GM12891 (cell line): Measurements from ENCODE around the gene KDM4C.

ENCODE experiments used
- POLR2A ChIP-seq: IDR thresholded peaks from 2 replicates; pipeline ENCODE4 v1.6.1; 2011; ENCODE audit warnings: low read depth, low read length, control low read depth
- POLR2AphosphoS5 ChIP-seq: IDR thresholded peaks from 2 replicates; pipeline ENCODE4 v1.6.1; 2011; ENCODE audit warnings: low read depth, low read length, control low read depth
- SPI1 ChIP-seq: IDR thresholded peaks from 2 replicates; pipeline ENCODE4 v1.6.1; 2011; ENCODE audit warnings: low read depth, low read length, control low read depth
- TAF1 ChIP-seq: IDR thresholded peaks from 2 replicates; pipeline ENCODE4 v1.6.1; 2011; ENCODE audit warnings: low read depth, low read length, control low read depth

DNA sequence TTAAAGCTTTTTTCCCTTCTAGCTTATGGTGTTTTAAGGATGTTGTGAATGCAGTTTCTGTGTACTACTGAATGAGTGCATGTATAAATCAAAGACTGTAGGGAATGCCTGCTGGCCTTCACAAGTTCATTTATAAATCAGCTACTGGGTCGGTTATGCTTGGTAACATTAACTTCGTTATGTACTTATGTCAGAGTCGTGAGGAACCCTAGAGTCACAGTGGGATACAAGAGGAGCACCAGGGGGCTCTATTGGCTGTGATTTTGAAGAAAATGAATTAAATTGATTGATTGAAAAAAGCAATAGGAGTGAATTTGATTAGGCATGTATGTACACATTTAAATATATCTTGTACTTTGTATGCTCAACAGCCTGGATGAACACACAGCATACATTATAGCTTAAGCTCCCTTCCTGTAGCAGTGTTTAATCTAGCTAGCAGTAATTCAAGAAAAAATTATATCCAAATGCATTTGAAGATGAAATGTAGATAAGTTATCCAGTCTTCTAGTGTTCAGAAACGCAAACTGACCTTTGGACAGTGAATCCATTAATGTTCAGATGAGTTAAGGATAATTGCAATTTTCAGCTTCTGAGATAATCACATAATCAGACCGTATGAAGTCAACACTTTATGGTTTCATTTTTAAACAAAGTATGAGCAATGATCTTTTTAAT, 204.2 kb downstream of the KDM4C start:
- no peak for TF ChIP-seq POLR2A
- no peak for TF ChIP-seq TAF1
- TF ChIP-seq POLR2AphosphoS5: no peak
- TF ChIP-seq SPI1: no peak
